Astrocyte (in vitro differentiated cells and primary cell): ENCODE measurements around the gene AXL. TPM values are rescaled to one million over a fixed set of nuclear protein-coding genes. Genes with fewer than 3 reads are reported as not detected.
A peak's percentile ranks its signal among the peaks of the same experiment; 100 is the strongest.

Experiments
- DNase-seq: peaks from one replicate; pipeline ENCODE4 v3.0.0-alpha.2; 2010; ENCODE audit warnings: low read depth
- FAIRE-seq: peaks from 2 replicates; lab custom pipeline; 2011; peaks lifted over from hg19 to GRCh38; lab: Jason Lieb, UNC
- H2AFZ ChIP-seq: 2 replicates; pipeline ENCODE4 v1.6.0; 2012; ENCODE audit warnings: low read depth, low read length, inconsistent platforms
- H3K27ac ChIP-seq: 2 replicates; pipeline ENCODE4 v1.5.1; 2011; ENCODE audit warnings: low read depth, low read length, inconsistent platforms
- H3K27me3 ChIP-seq: 2 replicates; pipeline ENCODE4 v1.6.0; 2011; ENCODE audit warnings: low read length, inconsistent platforms; ENCODE audit not compliant: insufficient read depth
- H3K36me3 ChIP-seq: 2 replicates; pipeline ENCODE4 v1.5.1; 2011; ENCODE audit warnings: low read length, inconsistent platforms; ENCODE audit not compliant: insufficient read depth
- H3K4me1 ChIP-seq: 2 replicates; pipeline ENCODE4 v1.5.1; 2011; ENCODE audit warnings: low read length, inconsistent platforms; ENCODE audit not compliant: insufficient read depth
- H3K4me2 ChIP-seq: 2 replicates; pipeline ENCODE4 v1.6.0; 2012; ENCODE audit warnings: low read length, inconsistent platforms
- H3K4me3 ChIP-seq: 2 replicates; pipeline ENCODE4 v1.5.1; 2011; ENCODE audit warnings: low read depth, mild to moderate bottlenecking, low read length, inconsistent platforms; ENCODE audit not compliant: insufficient read depth
- H3K79me2 ChIP-seq: 2 replicates; pipeline ENCODE4 v1.6.0; 2012; ENCODE audit warnings: mild to moderate bottlenecking, low read length, inconsistent platforms; ENCODE audit not compliant: insufficient read depth
- H3K9ac ChIP-seq: 2 replicates; pipeline ENCODE4 v1.6.0; 2012; ENCODE audit warnings: mild to moderate bottlenecking, low read length, inconsistent platforms
- H3K9me3 ChIP-seq: 2 replicates; pipeline ENCODE4 v1.5.1; 2012; ENCODE audit warnings: low read depth, mild to moderate bottlenecking, low read length, inconsistent platforms; ENCODE audit not compliant: insufficient read depth
- H4K20me1 ChIP-seq: 2 replicates; pipeline ENCODE4 v1.6.0; 2012; ENCODE audit warnings: low read length, inconsistent platforms; ENCODE audit not compliant: insufficient read depth
- H3K27ac Mint-ChIP-seq: one replicate; pipeline ENCODE4 v1.8.0; 2021; ENCODE audit warnings: mild to moderate bottlenecking, mixed read lengths; ENCODE audit not compliant: unreplicated experiment
- H3K27me3 Mint-ChIP-seq: one replicate; pipeline ENCODE4 v1.8.0; 2021; ENCODE audit warnings: low read depth, mixed read lengths; ENCODE audit not compliant: unreplicated experiment
- H3K36me3 Mint-ChIP-seq: one replicate; pipeline ENCODE4 v1.8.0; 2021; ENCODE audit warnings: low read depth, mixed read lengths; ENCODE audit not compliant: unreplicated experiment
- H3K4me1 Mint-ChIP-seq: one replicate; pipeline ENCODE4 v1.8.0; 2021; ENCODE audit warnings: low read depth, mixed read lengths; ENCODE audit not compliant: unreplicated experiment
- H3K4me3 Mint-ChIP-seq: one replicate; pipeline ENCODE4 v1.8.0; 2021; ENCODE audit warnings: mild to moderate bottlenecking, moderate library complexity, mixed read lengths; ENCODE audit not compliant: unreplicated experiment
- H3K9me3 Mint-ChIP-seq: one replicate; pipeline ENCODE4 v1.8.0; 2021; ENCODE audit warnings: mild to moderate bottlenecking, mixed read lengths; ENCODE audit not compliant: unreplicated experiment
- EZH2 ChIP-seq: IDR thresholded peaks from 2 replicates; pipeline ENCODE4 v1.6.1; 2012; ENCODE audit warnings: mild to moderate bottlenecking, low read length, inconsistent platforms; ENCODE audit not compliant: insufficient read depth
- total RNA-seq: library from RNA; stranded (reverse); gene quantifications from 2 replicates; pipeline ENCODE4 v1.2.1, GENCODE V29; 2021
- TF ChIP-seq, protein P1 (sequence below): IDR thresholded peaks from 2 replicates; pipeline ENCODE4 v1.5.1; 2011; ENCODE audit warnings: low read depth, mild to moderate bottlenecking, inconsistent platforms, low read length, moderate library complexity; ENCODE audit not compliant: insufficient read depth

AXL gene
- total RNA-seq, 1 donor from 2014 or later: 156 TPM

DNA sequence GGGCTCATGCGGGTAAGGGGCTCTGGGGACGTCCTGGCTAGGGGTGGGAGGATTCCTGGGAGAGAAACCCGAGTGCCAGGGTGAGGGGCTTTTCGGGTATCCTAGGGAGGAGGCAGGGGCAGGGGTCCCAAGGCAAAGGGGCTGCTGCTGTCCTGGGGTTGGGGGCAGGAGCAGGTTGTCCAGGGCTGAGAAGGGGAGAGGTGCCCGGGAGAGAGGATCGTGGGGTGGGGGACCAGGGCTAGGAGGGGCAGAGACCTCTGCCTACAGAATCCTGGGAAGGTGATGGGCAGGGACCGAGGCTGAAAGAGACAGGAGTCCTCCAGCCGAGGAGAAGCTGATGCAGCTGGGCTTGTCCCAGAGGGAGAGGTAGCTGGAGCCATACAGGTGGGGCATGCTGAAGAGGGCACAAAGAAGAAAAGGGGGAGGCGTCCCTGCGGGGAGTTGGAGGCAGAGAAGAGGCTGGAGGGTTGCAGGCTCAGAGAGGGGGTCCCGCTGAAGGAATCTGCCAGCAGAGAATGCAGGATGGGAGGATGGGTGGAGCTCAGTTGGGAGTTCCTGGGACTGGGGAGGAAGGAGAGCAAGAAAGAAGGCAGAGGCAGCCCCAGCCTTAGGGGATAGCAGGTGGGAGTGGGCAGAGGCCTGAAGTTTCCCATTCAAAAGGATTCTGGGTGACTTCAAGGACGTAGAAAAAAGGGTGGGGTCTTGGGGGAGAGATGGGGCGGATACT is 25.4 kb upstream of the AXL start:
- H2AFZ ChIP-seq: no peak overlapping the region
- no peak overlapping the region for H3K4me3 ChIP-seq
- Mint-ChIP-seq H3K9me3 (no peaks in the 10 kb centered on the region), H3K4me1 (peaks cover 5% of the 10 kb centered on the region), H3K27me3 (peaks cover 16% of the 10 kb centered on the region), H3K4me3 (peak overlapping the region; percentile 83), H3K36me3 (peaks cover 4% of the 10 kb centered on the region), H3K27ac (no peak overlapping the region)
- peak overlapping the region; percentile 11 for H3K9ac ChIP-seq
- H3K4me1 ChIP-seq: peaks cover 18% of the 10 kb centered on the region
- H4K20me1 ChIP-seq: no peaks in the 10 kb centered on the region
- no peaks in the 10 kb centered on the region for H3K36me3 ChIP-seq
- DNase-seq (no peak), FAIRE-seq (no peak)
- H3K27me3 ChIP-seq: peaks cover 16% of the 10 kb centered on the region
- H3K79me2 ChIP-seq: no peaks in the 10 kb centered on the region
- no peak for TF ChIP-seq EZH2
- TF ChIP-seq, protein P1, sequence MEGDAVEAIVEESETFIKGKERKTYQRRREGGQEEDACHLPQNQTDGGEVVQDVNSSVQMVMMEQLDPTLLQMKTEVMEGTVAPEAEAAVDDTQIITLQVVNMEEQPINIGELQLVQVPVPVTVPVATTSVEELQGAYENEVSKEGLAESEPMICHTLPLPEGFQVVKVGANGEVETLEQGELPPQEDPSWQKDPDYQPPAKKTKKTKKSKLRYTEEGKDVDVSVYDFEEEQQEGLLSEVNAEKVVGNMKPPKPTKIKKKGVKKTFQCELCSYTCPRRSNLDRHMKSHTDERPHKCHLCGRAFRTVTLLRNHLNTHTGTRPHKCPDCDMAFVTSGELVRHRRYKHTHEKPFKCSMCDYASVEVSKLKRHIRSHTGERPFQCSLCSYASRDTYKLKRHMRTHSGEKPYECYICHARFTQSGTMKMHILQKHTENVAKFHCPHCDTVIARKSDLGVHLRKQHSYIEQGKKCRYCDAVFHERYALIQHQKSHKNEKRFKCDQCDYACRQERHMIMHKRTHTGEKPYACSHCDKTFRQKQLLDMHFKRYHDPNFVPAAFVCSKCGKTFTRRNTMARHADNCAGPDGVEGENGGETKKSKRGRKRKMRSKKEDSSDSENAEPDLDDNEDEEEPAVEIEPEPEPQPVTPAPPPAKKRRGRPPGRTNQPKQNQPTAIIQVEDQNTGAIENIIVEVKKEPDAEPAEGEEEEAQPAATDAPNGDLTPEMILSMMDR: no peak
- peak overlapping the region; percentile 80 for H3K4me2 ChIP-seq
- no peaks in the 10 kb centered on the region for H3K9me3 ChIP-seq
- H3K27ac ChIP-seq: no peak overlapping the region

DNA sequence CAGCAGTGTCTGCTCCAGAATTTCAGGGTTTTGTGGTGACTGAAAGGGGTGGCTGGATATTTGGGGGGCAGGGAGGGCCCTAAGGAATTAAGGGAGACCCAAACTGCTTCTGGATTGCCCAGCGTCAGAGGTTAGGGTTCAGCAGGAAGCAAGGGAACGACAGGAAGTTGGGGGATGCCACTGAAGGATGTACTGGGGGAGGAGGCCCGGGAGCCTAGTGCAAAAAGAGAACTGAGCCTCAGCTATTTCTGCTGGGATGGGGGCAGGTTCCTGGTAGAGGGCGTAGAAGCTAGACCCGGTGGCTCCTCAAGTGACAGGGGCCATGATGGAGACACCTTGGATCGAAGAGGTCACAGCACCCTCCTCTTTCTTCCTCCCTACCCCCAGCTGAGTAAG is 24.9 kb upstream of the AXL start:
- no peak overlapping the region for H3K9ac ChIP-seq

More for the DNA sequence above, 24.9 kb upstream of the AXL start:
- Histone ChIP-seq H3K9me3 (no peaks in the 10 kb centered on the region), H3K4me3 (no peak overlapping the region), H3K4me2 (peak overlapping the region; percentile 80), H4K20me1 (no peaks in the 10 kb centered on the region), H3K36me3 (no peaks in the 10 kb centered on the region), H3K27ac (no peak overlapping the region), H2AFZ (no peak overlapping the region), H3K4me1 (peaks cover 18% of the 10 kb centered on the region), H3K27me3 (peaks cover 16% of the 10 kb centered on the region), H3K79me2 (no peaks in the 10 kb centered on the region)
- FAIRE-seq (no peak), DNase-seq (no peak)
- Mint-ChIP-seq H3K4me1 (peaks cover 5% of the 10 kb centered on the region), H3K27me3 (peaks cover 17% of the 10 kb centered on the region), H3K36me3 (peaks cover 4% of the 10 kb centered on the region), H3K27ac (no peak overlapping the region), H3K9me3 (no peaks in the 10 kb centered on the region), H3K4me3 (peak overlapping the region; percentile 83)
- TF ChIP-seq EZH2: no peak
- TF ChIP-seq, protein P1: no peak
